ENCODE results near the gene TNN.
"Not testable (repeated sequence)": the region's sequence is repeated elsewhere in the genome, so short reads cannot be mapped to it uniquely, and the experiment has no call there.

Gene TNN

DNA sequence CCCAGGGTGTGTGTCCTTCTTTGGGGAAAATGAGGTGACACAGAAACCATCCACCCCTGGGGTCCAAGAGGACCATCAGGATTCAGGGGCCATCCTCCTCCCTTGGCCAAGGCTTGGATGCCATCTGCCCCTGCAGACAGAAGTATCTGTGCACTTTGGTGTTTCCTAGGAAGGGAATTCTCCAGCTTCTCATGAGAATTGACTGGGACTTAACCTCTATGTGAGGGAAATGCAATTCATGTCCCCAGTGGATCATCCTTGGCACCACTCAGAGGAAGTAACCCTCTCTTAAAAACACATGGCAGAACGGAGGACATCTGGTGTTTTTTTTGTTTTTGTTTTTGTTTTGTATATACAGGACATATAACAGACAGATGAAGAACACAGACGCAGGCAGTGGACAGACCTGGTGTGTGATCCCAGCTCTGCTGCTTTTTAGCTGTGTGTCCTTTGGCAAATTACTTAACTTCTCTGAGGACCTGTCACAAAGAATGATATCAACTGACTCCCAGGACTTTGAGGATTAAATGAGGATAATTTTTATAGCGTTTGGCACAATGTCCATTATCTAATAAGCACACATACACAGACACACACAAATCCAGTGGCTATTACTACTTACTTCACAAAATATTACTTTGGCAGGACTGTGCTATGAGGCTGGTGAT, 3.8 kb downstream of the TNN start:
- no peak for DNase-seq

DNA sequence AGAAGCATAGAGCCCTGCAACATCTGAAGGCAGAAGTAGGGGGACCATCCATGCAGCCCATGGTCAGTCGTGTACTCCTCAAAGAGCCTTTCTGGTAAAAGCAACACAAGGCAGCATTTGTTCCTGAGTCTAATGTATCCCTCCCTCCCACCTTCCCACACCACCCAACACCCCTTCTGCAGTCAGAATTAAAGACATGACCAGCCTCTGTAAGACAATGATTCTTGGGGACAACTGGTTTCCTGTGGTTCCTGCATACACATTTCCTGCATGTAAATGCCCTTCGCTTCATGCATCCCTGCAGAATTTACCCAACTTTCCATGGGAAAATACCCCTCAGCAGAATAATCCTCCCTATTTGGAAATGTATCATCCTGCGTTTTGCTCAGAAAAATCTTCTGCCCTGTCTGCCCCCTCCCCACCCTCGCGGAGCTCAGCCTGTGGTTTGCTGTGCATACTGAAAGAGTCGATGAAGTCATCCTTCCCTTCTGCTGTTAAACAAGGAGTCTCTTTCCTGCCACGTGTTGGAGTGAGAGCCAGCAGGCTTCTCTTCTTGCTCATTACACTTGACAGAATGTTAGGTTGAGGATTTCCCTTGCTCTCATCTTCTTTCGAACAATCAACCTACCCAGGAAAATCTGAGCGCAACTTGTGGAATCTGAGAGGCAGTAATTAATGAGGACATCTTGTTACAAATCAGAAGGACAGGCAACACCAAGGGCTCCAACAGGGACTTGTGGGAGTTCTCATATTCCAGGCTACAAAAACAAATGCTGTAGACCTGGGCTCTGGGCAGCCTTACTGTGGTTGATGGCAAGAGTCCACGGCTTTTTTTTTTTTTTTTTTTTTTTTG, 4.7 kb downstream of the TNN start:
- DNase-seq: peak; percentile 46

DNA sequence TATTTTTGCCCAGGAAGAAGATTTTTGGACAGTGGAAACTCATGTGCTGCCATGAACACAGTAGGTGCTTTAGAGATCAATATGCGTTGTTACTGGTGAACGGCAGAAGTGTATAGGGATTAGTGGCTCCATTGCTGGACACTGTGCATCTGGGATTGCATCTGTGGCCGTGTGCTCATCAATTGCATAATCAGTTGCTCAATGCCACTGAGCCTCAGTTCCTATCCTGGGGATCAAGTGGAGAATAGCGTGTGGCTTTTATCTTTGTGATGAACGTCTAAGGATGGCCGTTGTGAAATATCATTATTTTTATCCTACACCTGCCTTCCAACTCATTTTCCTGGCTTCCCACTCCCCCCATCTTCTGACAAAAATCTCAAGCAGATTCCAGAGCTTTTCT, 5.4 kb downstream of the TNN start:
- no peak for DNase-seq

DNA sequence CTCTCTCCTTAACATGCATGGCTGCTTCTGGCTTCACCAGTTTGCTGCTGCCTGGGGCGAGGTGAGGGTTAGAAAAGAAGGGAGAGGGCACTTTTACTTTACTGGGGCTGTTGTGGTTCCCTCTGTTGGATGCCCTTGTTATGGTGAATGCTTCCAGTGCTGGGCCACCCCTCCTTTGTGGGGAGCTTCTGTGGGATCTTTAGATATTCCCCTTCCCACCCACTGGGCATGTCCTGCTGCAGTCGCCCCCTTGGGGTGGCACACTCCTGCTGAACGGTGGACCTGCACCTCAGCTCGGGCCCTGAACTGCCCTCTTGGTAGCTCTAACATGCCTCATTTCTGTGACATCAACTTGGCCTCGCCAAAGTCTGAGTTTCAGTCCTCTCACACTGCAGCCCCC, 6.0 kb downstream of the TNN start:
- DNase-seq: no peak

DNA sequence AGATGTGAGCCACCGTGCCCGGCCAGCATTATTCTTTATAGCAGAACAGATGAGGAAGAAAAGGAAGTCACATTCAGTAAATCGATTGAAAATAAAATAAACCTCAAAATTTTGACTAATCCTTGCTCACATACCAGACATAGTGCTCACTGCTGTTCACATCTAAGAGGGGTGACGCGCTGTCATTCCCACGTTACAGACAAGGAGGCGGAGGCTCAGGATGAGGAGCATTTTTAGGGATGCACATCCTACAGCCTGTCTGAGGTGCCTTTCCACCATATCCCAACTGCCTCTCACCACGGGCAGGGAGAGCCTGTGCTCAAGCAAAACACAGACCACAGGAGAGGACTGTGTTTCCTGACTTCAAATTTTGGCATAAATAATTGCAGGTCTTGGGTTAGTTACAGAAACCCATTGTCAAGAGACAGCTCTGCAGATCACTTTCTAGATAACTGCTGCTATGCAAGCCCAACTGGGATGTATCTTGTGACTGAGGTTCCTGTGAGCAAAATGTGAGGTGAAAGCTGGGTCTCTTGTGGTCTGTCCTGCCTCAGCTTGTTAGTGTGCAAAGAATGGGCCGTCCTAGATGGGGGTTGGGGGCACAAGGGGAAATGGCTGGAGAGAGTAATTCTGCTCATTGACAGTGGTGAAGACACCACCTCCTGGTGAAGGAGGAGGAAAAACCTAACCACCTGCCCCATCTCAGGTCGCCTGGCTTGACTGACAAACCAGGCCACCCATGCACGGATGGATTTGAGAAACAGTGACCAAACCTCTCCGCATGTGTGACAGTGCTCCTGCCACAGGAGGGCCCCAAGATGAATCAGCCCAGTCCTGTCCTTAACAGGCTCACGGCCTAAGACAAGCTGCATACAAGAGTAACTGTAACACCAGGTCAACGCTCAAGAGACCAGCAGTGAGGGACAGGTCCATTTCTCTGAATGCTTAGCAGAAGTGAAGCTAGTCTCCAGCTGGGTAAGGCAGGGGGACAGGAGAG, 8.2 kb downstream of the TNN start:
- DNase-seq: no peak

DNA sequence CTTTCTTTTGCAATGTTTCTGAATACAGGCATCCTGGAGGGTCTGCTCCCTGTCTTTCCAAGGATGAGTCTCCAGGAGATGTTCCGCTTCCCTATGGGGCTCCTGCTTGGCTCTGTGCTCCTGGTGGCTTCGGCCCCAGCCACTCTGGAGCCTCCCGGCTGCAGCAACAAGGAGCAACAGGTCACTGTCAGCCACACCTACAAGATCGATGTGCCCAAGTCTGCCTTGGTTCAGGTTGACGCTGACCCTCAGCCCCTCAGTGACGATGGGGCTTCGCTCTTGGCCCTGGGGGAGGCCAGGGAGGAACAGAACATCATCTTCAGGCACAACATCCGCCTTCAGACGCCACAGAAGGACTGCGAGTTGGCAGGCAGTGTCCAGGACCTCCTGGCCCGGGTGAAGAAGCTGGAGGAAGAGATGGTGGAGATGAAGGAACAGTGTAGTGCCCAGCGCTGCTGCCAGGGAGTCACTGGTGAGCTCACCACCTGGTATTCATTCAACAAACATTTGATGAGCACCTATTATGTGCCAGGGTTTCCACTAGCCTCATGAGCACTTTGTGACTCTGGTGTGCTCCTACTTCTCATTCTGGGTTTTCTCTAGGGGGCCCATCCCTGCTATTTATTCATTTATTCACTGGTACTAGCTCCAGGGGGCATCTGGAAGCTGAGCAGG, 9.9 kb downstream of the TNN start:
- no peak for DNase-seq

DNA sequence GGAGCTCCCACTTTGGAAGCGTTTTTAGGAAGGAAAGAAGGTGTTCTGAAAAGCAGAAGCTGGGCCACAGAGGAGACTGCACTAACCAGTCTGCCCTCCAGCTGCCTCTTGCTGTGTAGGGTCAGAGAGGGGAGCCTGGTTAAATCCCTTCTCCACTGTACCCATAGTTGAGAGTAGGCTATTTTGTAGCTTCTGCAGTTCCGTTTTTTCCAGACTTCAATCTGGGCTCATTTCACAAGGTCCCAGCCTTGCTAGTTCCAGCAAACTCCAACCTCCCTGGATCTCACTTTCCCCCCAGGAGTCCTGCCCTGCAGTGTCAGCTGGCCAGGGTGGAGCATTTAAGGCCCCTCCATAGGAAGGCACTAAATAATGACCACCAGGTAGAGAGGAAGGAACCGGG, 11.0 kb downstream of the TNN start:
- no peak for DNase-seq

DNA sequence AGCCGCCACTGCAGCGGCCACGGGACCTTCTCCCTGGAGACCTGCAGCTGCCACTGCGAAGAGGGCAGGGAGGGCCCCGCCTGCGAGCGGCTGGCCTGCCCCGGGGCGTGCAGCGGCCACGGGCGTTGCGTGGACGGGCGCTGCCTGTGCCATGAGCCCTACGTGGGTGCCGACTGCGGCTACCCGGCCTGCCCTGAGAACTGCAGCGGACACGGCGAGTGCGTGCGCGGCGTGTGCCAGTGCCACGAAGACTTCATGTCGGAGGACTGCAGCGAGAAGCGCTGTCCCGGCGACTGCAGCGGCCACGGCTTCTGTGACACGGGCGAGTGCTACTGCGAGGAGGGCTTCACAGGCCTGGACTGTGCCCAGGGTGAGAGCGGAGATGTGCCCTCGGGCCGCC, 11.7 kb downstream of the TNN start:
- DNase-seq: no peak

DNA sequence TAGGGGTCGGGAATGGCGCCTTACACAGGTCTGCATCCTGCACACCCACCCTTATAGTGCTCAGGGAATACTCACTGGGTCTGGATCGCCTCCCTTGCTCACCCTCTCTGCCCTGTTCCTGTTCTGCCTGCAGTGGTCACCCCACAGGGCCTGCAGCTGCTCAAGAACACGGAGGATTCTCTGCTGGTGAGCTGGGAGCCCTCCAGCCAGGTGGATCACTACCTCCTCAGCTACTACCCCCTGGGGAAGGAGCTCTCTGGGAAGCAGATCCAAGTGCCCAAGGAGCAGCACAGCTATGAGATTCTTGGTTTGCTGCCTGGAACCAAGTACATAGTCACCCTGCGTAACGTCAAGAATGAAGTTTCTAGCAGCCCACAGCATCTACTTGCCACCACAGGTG, 12.4 kb downstream of the TNN start:
- DNase-seq: no peak

DNA sequence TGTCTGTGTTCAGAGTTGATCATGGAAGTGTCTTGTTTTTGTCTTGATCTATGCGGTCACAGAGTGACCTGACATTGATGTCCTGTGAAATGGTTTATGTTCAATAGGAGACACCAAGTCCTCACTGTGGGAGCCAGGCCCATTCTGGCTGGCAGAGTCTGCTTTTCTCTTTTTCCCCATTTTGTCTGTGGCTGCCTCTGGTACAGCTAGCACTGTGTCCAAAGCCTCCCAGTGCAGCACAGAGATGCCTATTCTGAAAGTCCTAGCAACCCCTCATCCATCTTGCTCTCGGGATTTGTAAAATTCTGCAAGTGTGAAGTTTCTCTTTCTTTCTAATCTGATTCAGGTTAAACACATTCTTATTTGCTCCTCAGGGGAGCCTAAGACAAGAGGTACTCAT, 14.3 kb downstream of the TNN start:
- DNase-seq: no peak

DNA sequence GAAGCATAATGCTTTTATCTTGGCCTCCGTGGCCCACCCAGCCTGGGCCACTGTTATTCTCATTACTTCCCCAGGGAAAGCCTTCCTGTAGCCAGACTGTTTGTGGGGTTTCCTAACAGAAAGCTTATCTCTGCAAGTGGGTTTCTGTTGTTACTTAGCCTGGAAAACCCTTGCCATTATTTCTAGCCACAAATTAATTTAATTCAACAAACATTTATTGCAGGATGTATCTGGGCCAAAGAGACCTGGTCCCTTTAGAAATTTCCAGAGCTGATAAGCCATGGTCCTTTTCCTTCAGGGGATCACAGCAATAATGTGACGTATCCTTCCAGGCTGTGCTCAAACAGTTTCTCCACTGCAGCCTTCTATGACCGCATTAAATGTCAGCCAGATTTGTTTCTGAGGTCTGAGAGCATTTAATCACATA, 20.9 kb downstream of the TNN start:
- DNase-seq: no peak

DNA sequence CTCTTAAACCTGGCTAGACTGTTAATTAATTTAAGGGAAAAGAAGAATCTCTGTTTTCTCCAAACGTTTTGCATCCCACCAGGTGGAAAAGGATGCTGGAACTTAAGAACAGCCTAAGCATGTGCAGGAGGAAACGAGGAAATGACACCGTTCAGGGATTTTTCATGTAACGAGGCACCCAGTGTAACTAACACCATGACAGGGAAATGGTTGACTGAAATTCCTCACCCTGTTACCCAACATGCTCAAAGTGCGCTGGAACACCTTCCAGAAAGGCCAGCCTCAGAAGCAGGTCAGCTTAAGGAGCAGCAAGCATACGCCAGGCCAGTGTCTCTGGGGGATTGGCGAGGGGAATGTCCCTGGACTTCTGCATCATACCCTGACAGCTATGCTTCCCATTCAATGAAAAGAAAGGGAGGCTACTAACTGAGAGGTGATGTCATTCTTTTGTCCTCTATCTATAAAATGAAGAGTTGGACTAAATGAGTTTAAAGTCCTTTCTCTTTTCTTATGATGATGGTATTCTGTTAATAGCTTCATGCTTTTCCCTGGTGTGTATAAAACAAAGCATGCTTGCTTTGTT, 21.6 kb downstream of the TNN start:
- no peak for DNase-seq

DNA sequence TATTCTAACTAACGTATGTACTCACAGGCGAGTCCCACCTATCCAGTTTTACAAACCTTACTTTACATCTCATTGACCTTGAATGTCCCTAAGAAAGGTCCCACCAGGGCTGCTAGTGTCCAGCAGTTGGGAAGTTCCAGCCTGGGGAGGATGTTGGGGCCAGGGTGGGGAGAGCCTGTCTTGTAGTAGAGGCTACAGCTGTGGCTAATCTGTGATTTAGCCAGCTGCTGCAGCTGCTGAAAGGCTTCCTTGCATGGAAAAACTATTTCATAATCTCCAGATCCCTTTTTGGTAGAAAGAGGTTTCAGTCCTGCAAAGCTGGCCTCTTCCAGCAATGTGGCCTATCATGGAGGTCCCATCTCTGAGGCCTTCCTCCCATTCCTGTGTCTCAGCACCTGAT, 23.1 kb downstream of the TNN start:
- DNase-seq: no peak

DNA sequence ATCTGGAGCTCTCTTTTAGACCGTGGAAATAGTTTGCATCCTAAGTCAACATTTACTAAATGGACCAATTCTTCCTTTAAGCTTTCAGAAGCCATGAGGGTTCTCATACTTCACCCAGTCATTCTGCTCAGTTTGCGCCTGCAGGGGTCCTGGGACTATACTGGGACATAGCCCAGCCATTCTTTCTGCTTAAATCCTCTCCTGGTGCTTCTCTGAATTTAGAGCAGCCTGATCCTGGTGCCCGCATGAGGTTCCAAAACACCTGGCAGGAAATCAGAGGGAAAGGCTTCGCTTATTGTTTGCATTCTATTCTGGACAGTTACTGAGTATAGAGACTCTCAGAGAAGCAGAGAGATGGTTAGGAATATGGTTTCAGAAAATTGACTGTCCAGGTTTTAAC, 27.0 kb downstream of the TNN start:
- DNase-seq: no peak

DNA sequence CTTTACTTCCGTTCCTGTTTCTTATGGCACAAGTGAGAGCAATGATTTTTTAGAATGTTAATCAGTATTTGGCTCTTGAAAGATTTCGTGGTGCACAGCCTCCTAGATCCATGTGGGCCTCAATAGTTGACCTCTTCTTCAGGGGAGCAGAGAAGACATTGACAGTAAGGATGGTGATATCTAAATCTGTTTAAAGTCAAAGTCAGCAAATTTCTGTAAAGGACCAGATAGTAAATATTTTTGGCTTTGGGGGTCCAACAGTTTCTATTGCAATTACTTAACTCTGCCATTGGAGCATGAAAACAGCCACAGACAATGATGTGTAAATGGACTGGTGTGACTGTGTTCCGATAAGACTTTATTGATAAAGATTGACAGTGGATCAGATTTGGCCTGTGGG, 27.4 kb downstream of the TNN start:
- DNase-seq: no peak

DNA sequence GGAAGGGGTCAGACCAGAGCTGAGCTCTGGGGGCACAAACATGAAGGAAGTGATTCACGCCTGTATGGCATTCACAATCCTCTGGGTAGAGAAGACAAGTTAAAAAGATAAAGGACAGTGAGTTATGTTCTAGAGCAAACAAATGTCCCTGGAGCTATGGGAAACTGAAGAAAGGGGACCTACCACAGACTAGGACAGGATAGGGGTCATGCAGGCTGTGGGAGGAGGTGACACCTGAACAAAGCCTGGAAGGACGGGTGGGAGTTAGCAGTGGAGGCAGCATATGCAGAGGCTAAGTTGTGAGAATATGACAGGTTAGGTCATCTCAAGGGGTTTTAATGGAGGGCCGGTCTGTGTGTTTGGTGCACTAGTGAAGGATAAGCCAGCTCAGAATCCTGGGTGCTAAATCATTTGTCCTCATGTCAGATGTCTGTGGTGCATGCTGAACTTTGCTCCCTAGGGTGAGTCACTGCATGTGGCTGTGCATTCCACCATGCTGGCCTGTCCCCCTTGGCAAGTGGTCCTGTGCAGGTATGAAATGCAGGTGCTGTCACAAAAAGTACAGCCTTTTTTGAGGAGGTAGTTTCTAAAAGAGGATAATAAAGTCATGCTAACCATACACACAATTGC, 28.5 kb downstream of the TNN start:
- DNase-seq: no peak

DNA sequence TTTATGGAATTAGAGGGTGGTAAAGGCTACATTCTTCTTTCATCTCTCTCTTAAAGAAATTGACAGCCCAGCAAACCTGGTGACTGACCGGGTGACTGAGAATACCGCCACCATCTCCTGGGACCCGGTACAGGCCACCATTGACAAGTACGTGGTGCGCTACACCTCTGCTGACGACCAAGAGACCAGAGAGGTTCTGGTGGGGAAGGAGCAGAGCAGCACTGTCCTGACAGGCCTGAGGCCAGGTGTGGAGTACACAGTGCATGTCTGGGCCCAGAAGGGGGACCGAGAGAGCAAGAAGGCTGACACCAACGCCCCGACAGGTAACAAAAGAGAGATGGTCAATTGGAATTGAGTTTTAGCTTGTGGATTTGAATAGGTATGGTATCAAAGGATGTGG, 29.7 kb downstream of the TNN start:
- DNase-seq: no peak

DNA sequence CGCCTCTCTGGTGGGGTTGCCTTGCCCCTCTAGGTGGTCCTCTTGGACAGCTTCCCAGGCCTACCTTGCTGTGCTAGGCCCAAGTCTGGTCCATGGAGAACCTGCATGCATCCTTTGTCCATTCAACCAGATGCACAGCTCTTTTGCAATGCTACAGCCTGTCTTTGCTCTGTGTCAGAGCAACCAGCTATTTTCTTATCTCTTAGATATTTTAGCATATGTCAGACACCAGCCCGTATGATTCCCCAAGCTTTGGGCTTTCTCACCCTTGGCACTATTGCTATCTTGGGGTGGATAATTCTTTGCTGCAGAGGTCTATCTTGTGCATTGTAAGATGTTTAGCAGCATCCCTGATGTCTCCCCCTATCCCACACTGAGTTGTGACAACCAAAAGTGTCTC, 32.3 kb downstream of the TNN start:
- DNase-seq: no peak

DNA sequence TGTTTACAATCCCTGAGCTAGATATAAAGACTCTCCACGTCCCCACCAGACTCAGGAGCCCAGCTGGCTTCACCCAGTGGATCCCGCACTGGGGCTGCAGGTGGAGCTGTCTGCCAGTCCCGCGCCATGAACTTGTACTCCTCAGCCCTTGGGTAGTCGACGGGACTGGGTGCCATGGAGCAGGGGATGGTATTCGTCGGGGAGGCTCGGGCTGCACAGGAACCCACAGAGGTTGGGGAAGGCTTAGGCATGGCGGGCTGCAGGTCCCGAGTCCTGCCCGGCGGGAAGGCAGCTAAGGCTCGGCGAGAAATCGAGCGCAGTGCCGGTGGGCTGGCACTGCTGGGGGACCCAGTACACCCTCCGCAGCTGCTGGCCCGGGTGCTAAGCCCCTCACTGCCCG, 34.5 kb downstream of the TNN start:
- not testable (repeated sequence) for DNase-seq

DNA sequence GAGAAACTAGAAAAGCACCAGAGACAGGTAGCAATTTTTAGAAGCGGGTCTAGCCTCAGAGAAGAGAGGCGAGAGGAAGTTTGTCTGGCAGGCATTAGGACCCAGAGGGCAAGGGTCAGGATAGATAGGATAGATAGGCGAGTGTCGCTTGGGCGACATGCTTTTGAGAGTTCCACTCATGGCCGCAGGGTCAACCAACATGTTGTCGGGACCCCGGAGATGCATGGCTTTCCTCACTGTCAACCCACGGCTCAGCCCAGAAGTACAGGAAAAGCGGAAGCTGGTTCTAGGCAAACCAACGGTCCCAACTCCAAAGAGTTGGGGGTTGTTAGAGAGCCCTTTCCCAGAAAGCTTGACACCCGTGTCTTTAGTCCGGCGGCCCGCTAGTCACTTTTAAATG, 38.9 kb downstream of the TNN start:
- DNase-seq: not testable (repeated sequence)

DNA sequence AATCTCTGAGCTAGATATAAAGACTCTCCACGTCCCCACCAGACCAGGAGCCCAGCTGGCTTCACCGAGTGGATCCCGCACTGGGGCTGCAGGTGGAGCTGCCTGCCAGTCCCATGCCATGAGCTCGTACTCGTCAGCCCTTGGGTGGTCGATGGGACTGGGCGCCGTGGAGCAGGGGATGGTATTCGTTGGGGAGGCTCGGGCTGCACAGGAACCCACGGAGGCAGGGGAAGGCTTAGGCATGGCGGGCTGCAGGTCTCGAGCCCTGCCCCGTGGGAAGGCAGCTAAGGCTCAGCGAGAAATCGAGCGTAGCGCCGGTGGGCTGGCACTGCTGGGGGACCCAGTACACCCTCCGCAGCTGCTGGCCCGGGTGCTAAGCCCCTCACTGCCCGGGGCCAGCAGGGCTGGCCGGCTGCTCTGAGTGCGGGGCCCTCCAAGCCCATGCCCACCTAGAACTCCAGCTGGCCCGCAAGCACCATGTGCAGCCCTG, 40.7 kb downstream of the TNN start:
- DNase-seq: not testable (repeated sequence)

DNA sequence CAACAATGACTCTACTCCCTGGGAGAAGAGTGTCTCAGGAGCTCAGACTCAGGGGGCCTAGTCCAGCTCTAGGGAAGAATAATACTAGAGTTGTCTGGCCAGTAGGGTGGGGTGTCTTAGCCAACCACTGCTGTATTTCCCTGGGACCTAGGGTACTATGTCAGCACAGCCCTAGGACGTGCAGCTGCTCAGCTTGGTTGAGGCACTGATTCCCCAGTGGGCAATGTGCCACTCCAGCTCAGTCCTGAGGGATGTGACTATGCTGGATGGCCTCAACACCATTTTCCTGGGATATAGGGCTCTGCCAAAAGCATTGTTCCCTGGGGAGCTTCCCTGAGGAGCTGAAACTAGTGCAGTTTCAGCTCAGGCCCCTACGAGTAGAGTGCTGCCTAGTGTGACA, 47.4 kb downstream of the TNN start:
- no peak for DNase-seq
